LNCaP clone FGC (cell line): ENCODE results near the gene MAST4.
"Not testable (repeated sequence)": the region's sequence is repeated elsewhere in the genome, so short reads cannot be mapped to it uniquely, and the experiment has no call there.

Experiments
- DNase-seq: peaks from one replicate; pipeline ENCODE4 v3.0.0-alpha.2; 2011; ENCODE audit warnings: low read depth
- H3K4me3 ChIP-seq: 2 replicates; pipeline ENCODE4 v1.5.1; 2011; ENCODE audit warnings: mild to moderate bottlenecking, low read depth, low read length, control low read depth
- TF ChIP-seq, protein P1 (sequence below): IDR thresholded peaks from 2 replicates; pipeline ENCODE4 v1.5.1; 2012; ENCODE audit warnings: mild to moderate bottlenecking; ENCODE audit not compliant: control insufficient read depth, insufficient read depth; ENCODE audit errors: extremely low read depth

The MAST4 gene

DNA sequence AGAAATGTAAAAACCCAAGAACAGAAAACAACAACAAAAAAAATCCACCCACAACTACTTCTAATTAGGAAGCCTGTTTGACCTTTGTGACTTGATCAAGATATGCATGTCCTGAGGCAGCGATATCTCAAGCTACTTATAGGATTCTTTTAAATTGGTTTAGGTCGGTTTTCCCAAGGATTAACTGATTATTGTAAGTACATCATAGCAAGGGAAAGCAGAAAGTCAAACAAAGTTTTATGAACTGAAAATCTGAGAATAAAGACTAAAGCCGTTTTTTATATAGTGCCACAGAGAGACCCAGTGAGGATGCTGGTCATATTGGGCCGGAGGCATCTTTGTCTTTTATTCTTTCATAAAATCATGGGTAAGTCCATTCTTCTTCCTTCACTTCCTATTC lies 528.4 kb downstream of the MAST4 start:
- TF ChIP-seq, protein P1, sequence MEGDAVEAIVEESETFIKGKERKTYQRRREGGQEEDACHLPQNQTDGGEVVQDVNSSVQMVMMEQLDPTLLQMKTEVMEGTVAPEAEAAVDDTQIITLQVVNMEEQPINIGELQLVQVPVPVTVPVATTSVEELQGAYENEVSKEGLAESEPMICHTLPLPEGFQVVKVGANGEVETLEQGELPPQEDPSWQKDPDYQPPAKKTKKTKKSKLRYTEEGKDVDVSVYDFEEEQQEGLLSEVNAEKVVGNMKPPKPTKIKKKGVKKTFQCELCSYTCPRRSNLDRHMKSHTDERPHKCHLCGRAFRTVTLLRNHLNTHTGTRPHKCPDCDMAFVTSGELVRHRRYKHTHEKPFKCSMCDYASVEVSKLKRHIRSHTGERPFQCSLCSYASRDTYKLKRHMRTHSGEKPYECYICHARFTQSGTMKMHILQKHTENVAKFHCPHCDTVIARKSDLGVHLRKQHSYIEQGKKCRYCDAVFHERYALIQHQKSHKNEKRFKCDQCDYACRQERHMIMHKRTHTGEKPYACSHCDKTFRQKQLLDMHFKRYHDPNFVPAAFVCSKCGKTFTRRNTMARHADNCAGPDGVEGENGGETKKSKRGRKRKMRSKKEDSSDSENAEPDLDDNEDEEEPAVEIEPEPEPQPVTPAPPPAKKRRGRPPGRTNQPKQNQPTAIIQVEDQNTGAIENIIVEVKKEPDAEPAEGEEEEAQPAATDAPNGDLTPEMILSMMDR: no peak
- H3K4me3 ChIP-seq: no peak overlapping the region
- DNase-seq: no peak

DNA sequence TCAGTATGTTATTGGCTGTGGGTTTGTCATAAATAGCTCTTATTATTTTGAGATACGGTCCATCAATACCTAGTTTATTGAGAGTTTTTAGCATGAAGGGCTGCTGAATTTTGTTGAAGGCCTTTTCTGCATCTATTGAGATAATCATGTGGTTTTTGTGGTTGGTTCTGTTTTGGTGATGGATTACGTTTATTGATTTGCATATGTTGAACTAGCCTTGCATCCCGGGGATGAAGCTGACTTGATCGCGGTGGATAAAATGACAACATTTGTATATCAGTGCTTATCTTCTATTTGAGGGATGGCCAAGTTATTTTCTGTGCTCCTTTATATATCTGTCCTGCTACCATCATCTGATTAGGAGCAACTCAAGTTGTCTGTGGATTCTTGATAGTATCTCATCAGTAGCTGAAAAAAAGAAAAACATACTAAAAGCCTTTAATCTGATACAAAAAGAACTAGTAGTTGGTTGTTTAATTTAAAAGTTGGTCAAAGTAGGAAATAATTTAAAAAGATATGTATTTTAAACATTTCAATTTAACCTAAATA lies 531.2 kb downstream of the MAST4 start:
- not testable (repeated sequence) for DNase-seq, H3K4me3 ChIP-seq

DNA sequence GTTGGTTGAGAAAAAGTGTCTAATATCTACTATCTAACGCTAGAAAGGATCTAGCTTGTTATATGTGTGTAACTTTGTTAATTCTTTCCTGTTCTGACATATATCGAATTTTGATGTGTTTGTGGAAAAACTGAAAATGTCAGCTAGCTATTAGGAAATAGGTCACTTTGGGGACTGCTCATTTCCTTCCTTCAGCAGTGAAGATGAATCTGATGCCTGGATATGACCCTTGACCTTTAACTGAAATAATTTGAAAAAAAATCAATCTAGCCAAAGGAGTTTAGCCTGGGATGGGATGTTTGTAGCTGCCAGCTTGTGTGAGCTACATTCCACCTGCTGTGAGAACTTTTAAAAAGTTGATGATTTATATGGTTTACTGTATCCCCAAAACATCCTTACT lies 533.6 kb downstream of the MAST4 start:
- TF ChIP-seq, protein P1: no peak
- no peak overlapping the region for H3K4me3 ChIP-seq
- no peak for DNase-seq

DNA sequence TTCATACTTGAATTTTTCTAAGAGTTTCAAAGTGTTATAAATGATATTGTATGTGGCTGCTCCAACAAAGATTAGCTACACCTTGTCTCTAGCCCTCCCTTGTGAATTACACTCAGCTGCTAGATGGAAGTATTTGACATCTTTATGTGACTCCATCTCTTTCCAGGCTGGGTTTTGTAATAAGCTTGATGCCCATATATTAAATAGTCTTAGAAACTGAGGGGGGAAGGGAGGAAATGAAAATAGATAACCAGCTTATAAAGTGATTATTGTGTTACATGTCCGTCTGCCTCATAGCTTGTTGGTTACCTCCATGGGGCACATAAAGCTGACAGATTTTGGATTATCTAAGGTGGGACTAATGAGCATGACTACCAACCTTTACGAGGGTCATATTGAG lies 537.0 kb downstream of the MAST4 start:
- no peak for DNase-seq
- TF ChIP-seq, protein P1: no peak
- no peak overlapping the region for H3K4me3 ChIP-seq

DNA sequence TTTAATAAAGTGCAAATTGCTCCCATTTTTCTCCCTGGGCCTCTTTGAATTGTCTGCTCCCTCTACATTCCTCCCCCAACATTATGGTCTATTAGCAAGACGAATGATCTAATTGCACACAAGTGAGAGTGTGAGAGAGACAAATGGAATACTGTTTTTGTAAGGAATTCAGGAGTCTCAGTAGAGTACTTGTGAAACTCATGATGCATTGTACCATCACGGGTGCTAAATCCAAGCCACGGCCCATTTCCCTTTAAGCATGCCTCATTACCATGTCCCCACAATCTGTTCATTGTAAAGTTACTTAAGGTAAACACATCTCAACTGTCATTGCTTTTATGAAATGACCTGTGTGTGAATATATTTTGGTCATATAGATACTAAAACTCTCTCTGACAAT lies 537.6 kb downstream of the MAST4 start:
- H3K4me3 ChIP-seq: no peak overlapping the region
- no peak for DNase-seq
- TF ChIP-seq, protein P1: no peak

DNA sequence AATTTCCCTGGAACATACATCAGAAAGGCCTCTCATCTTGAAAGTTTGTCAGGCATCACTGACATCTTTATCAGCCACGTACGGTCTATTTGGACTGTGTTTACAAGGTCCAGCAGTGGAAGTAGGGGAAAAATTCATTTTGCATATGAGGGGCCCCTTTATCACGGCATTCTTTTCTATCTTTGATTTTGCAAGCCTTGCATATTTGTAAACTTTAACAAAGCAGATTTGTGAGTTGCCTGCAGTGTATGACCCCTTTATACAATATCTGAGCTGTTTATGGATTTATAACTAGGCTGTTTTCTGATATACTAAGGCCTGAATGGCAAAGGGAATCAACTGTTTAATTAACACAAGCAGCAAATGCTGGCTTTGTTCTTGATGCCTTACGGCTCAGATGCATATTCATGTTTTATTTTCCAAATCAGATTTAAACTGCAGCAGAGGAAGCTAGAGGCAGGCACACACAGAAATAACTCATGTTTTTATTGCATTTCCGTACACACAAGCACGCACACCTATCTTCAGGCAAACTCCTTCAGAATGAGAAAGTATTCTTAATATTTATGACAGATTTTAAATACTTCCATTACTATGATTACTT lies 539.3 kb downstream of the MAST4 start:
- no peak overlapping the region for H3K4me3 ChIP-seq
- TF ChIP-seq, protein P1: no peak
- no peak for DNase-seq

DNA sequence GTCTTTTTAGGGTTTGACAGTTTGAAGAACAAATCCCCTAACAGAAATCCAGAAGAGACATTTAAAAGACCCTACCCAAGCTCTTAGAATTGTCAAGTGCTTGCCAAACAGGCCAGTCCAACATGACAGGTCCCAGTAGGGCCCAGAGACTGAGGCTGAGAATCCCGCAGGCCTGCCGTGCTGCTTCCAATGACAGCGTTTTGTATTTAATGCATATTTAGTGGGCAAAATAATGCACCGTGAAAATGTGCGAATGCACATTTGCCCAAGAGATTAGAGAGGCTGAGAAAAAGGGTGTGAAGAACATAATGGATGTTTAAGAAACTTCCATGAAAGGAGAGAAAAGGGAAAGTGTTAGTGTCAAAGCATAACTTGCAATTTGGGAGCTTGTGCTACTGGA lies 542.8 kb downstream of the MAST4 start:
- TF ChIP-seq, protein P1: no peak
- no peak overlapping the region for H3K4me3 ChIP-seq

More for the DNA sequence above, 542.8 kb downstream of the MAST4 start:
- no peak for DNase-seq
